Spinal cord (tissue), 10 donors: Measurements from ENCODE around the gene NPAS3. TPM values are rescaled to one million over a fixed set of nuclear protein-coding genes. Genes with fewer than 3 reads are reported as not detected.

Experiments
- DNase-seq, 6 donors: peaks; one replicate each; pipeline versions ENCODE4 v3.0.0 to v3.0.0-alpha.2; 2013 to 2015; ENCODE audit warnings: low spot score in 6 of 6, low read depth in 4 of 6
- H3K27ac ChIP-seq: one replicate; pipeline ENCODE4 v1.5.1; 2013; ENCODE audit warnings: low read depth, low read length, control low read depth
- H3K27me3 ChIP-seq: one replicate; pipeline ENCODE4 v1.6.1; 2013; ENCODE audit warnings: low read length; ENCODE audit not compliant: control insufficient read depth, insufficient read depth
- H3K36me3 ChIP-seq: one replicate; pipeline ENCODE4 v1.6.1; 2013; ENCODE audit warnings: low read length; ENCODE audit not compliant: control insufficient read depth, insufficient read depth
- H3K4me1 ChIP-seq: one replicate; pipeline ENCODE4 v1.6.1; 2013; ENCODE audit warnings: low read length; ENCODE audit not compliant: control insufficient read depth, insufficient read depth
- H3K4me3 ChIP-seq: one replicate; pipeline ENCODE4 v1.5.1; 2013; ENCODE audit warnings: low read depth, low read length, control low read depth
- H3K9me3 ChIP-seq: one replicate; pipeline ENCODE4 v1.6.1; 2013; ENCODE audit warnings: low read length; ENCODE audit not compliant: control insufficient read depth, insufficient read depth
- WGBS: methylation state at CpG from one replicate; pipeline ENCODE4 v1.1.5; 2013; ENCODE audit warnings: missing lambda C conversion rate; ENCODE audit not compliant: insufficient coverage; 5-methylcytosine and 5-hydroxymethylcytosine counted together
- polyA plus RNA-seq, 2 donors: library from polyadenylated mRNA; unstranded; fragments of 120-200 nt; gene quantifications; one replicate each; pipeline ENCODE4 v1.2.1, GENCODE V29; 2013; ENCODE audit not compliant: insufficient read length in 2 of 2
- total RNA-seq, 2 donors: library from RNA; depleted of rRNA in 1 of 2; stranded (reverse); fragments of 120-200 nt in 1 of 2; fragments of >200 nt in 1 of 2; gene quantifications; one replicate each; pipeline versions ENCODE4 v1.2.3 to v1.2.4, GENCODE V29; 2013 to 2014
- donor health status: healthy.

NPAS3 gene
- total and polyA plus RNA-seq, 4 donors, result 23.2 to 77.3 (median 50.8) TPM

DNA sequence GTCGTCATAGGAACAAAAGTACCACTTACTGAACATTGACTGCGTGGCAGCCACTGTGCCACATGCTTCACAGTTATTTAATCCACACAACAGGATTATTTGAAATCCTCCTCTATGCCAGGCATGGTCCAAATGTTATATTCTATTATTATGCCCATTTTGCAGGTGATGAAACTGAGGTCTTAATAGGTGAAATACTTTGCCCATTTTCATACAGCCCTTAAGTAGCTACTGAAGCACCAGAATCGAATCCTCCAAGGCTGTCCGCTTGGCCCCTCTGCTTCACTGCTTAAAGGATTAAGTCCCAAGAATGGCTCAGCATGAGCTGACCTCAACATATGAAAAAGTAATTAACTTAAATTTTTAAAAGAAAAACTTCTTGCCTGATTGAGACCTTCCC is 799.4 kb downstream of the NPAS3 start:
- peaks cover 3% of the 10 kb centered on the region for H3K9me3 ChIP-seq
- H3K4me1 ChIP-seq, result no peaks in the 10 kb centered on the region
- H3K27me3 ChIP-seq, result no peaks in the 10 kb centered on the region

DNA sequence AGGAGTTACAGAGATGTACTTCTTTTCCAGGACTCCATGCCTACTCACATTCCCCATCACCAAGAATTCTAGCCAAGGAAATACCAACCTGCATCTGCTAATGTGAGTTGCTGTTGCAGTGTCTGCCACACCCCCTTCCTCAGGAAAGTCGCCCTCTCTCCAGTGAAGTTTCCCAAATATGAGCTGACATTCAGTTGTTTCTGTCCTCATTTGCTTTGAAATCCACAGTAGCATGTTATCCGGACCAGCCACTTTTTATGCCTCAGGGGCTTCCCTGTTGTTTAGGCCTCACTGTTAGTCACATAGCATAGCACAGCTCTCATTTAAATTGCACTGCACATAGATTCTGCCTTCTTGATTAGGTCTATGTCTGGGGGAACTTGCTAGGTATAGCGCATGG is 799.8 kb downstream of the NPAS3 start:
- H3K27ac ChIP-seq, result no peak overlapping the region

More for the DNA sequence above, 799.4 kb downstream of the NPAS3 start:
- WGBS, result 95% methylated on average over 2 of the region's 4 CpGs
- no peak overlapping the region for H3K4me3 ChIP-seq
- H3K27ac ChIP-seq, result no peak overlapping the region
- no peaks in the 10 kb centered on the region for H3K36me3 ChIP-seq
- no peak for DNase-seq

DNA sequence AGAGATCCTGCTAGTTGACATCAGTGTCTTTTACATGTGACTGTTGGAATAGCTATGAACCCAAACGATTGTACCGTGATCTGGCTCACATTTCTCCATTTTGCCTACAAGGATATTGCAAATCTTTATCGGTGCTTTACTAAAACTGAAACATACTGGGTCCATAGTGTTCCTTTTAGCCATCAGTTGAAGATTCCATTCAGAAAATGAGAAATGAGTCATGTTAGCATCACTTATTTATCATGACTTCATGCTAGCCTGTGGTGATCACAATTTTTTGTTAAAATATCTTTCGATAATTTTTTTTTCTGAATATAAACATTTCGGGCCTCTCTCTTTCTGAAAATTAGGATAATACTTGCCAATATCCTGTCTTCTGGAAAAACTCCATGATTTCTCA is 801.9 kb downstream of the NPAS3 start:
- Histone ChIP-seq H3K4me1 (no peaks in the 10 kb centered on the region), H3K36me3 (peaks cover 2% of the 10 kb centered on the region)
- WGBS, result 100% methylated on average over 1 of the region's 5 CpGs

More for the DNA sequence above, 799.8 kb downstream of the NPAS3 start:
- Histone ChIP-seq H3K36me3 (no peaks in the 10 kb centered on the region), H3K27me3 (no peaks in the 10 kb centered on the region), H3K9me3 (peaks cover 4% of the 10 kb centered on the region), H3K4me3 (no peak overlapping the region), H3K4me1 (no peaks in the 10 kb centered on the region)
- 91% methylated on average over 3 of the region's 3 CpGs for WGBS
- DNase-seq, result no peak

DNA sequence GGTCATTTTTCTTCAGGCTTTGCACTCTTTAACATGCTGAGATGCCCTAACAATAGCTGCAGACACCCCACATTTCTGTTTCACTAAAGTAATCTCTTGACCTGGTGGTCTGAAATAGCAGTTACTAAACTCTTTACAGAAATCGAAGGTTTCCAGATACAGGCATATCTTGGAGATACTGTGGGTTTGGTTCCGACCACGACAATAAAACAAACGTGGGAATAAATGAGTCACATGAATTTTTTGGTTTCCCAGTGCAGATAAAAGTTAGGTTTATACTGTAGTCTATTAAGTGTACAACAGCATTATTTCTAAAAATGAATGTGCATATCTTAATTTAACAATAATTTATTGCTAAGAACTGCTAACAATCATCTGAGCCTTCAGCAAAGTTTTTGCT is 803.5 kb downstream of the NPAS3 start:
- no CpG with 5 or more reads among the region's 4 CpGs for WGBS
- DNase-seq, result no peak
- H3K9me3 ChIP-seq, result peaks cover 6% of the 10 kb centered on the region
- no peak overlapping the region for H3K4me3 ChIP-seq
- no peaks in the 10 kb centered on the region for H3K4me1 ChIP-seq
- no peaks in the 10 kb centered on the region for H3K27me3 ChIP-seq
- peaks cover 2% of the 10 kb centered on the region for H3K36me3 ChIP-seq
- no peak overlapping the region for H3K27ac ChIP-seq

More for the DNA sequence above, 801.9 kb downstream of the NPAS3 start:
- H3K9me3 ChIP-seq, result peaks cover 6% of the 10 kb centered on the region
- no peak for DNase-seq
- no peak overlapping the region for H3K4me3 ChIP-seq
- H3K27ac ChIP-seq, result no peak overlapping the region
- no peaks in the 10 kb centered on the region for H3K27me3 ChIP-seq

- 100% methylated on average over 3 of the region's 6 CpGs for WGBS
- Histone ChIP-seq H3K4me3 (no peak overlapping the region), H3K27ac (no peak overlapping the region), H3K9me3 (peaks cover 6% of the 10 kb centered on the region), H3K36me3 (peaks cover 2% of the 10 kb centered on the region), H3K27me3 (no peaks in the 10 kb centered on the region), H3K4me1 (no peaks in the 10 kb centered on the region)
- no peak for DNase-seq
These were observed 806.5 kb downstream of the NPAS3 start for GRCh38 chr14:33745163-33745562.

DNA sequence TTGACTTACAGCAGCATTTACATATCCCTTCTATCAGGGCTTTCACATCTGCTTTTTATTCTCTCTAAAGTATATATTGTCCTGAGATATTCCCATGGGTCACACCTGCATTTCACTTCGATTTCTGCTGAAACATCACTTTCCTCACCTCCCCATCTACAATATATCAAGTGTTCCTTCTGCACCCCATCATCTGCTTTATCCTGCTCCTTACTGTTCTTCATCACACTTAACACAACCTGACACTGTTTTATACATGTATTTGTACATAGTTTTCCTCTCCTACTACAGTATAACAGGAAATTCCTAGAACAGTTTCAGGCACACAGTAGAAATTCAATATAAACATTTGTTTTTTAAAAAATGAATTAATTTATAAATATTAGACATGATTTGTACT is 809.1 kb downstream of the NPAS3 start:
- no peak overlapping the region for H3K4me3 ChIP-seq
- WGBS, result 80% methylated on average over 1 of the region's 1 CpG
- no peaks in the 10 kb centered on the region for H3K4me1 ChIP-seq
- peaks cover 6% of the 10 kb centered on the region for H3K9me3 ChIP-seq
- no peak overlapping the region for H3K27ac ChIP-seq
- no peaks in the 10 kb centered on the region for H3K27me3 ChIP-seq
- peaks cover 2% of the 10 kb centered on the region for H3K36me3 ChIP-seq
- no peak for DNase-seq

GRCh38 chr14:33754261-33754660 is 815.6 kb downstream of the NPAS3 start:
- H3K4me1 ChIP-seq, result no peaks in the 10 kb centered on the region
- WGBS, result 100% methylated on average over 1 of the region's 4 CpGs

DNA sequence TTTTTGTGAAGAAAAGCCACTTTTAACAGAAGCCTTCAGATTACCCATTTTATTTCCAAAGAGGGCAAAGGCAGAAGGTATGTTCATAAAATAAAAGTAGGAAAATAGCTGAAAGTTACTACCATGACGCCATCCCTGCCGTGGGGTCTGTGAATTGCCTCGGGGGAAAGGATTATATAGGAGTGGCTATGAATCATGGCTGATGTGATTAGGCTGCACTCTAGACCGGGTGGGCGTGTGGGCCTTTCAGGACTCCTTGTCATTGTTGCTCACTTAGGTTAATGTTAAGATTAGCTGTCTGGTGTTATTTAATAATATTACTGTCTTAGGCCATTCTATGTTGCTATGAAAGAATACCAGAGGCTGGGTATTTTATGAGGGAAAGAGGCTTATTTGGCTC is 816.7 kb downstream of the NPAS3 start:
- H3K36me3 ChIP-seq, result no peaks in the 10 kb centered on the region

More at GRCh38 chr14:33754261-33754660, 815.6 kb downstream of the NPAS3 start:
- no peaks in the 10 kb centered on the region for H3K9me3 ChIP-seq
- H3K4me3 ChIP-seq, result no peak overlapping the region
- no peak for DNase-seq
- H3K27ac ChIP-seq, result no peak overlapping the region
- no peaks in the 10 kb centered on the region for H3K27me3 ChIP-seq
- H3K36me3 ChIP-seq, result no peaks in the 10 kb centered on the region

GRCh38 chr14:33756833-33757232 is 818.2 kb downstream of the NPAS3 start:
- Histone ChIP-seq H3K9me3 (no peaks in the 10 kb centered on the region), H3K4me3 (no peak overlapping the region), H3K27ac (no peak overlapping the region), H3K4me1 (no peaks in the 10 kb centered on the region), H3K27me3 (no peaks in the 10 kb centered on the region), H3K36me3 (no peaks in the 10 kb centered on the region)
- DNase-seq, result no peak
- WGBS, result 83% methylated on average over 1 of the region's 1 CpG

More for the DNA sequence above, 816.7 kb downstream of the NPAS3 start:
- Histone ChIP-seq H3K27ac (no peak overlapping the region), H3K27me3 (no peaks in the 10 kb centered on the region), H3K9me3 (no peaks in the 10 kb centered on the region), H3K4me3 (no peak overlapping the region), H3K4me1 (no peaks in the 10 kb centered on the region)
- no peak for DNase-seq
- WGBS, result 70% methylated on average over 4 of the region's 5 CpGs

DNA sequence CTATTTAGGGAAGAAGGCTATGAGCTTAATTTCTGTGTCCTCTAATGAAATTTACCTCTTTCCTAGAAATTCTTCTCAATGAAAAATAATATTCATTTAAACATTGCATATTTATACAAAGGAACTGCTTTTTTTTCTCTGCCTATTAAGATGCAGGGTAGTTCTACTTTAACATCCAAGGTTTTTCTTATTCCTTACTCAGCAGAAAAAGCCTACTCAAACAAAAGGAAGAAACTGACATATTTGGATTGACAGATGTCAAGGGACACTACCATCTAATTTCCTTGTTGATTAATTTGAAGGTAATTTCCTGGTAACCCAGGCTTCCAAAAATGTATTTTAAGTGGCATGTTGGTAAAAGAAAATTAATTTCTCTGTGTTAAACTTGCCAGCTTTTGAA is 819.9 kb downstream of the NPAS3 start:
- Histone ChIP-seq H3K9me3 (no peaks in the 10 kb centered on the region), H3K27ac (no peak overlapping the region), H3K36me3 (no peaks in the 10 kb centered on the region), H3K27me3 (no peaks in the 10 kb centered on the region), H3K4me3 (no peak overlapping the region), H3K4me1 (peaks cover 3% of the 10 kb centered on the region)
- DNase-seq, result no peak
